ENCODE results near the gene KRTAP6-2. TPM values are rescaled to one million over a fixed set of nuclear protein-coding genes. Genes with fewer than 3 reads are reported as not detected.

KRTAP6-2 gene
- total and polyA plus RNA-seq, 2 of the 8 experiments (the other 6 are each of a cell fraction or from before 2014, with no cell fraction given), result not detected

DNA sequence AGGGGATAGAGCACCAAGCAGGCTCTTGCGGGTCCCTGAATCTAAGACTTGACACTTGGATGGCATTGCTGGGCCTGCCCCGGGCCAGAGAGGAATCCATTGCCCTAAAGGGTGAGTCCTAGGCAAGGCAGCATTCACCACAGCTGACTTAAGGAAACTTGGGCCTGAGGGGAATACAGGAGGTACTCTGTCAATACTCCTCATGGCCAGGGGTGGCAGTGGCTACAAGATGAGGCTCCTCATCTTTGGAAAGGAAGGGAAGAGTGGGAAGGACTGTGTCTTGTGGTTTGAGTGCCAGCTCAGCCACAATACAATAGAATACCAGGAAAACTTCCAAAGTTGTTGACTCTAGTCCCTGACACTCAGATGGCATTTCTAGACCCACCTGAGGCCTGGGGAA lies 7.3 kb upstream of the KRTAP6-2 start:
- Histone ChIP-seq H3K79me1 (ENCODE audit: low read depth, low read length) (no peaks in the 10 kb centered on the region), H3K4me3 (ENCODE audit: extremely low read depth in 1 of 4, insufficient read depth in 2 of 4, low read depth in 3 of 4, low read length in 4 of 4) (no peak overlapping the region), H3K9me3 (ENCODE audit: insufficient read depth in 2 of 2, low read depth in 1 of 2, low read length in 1 of 2) (no peaks in the 10 kb centered on the region), H3K18ac (ENCODE audit: extremely low read depth, low read length) (no peak overlapping the region), H4K91ac (replicated peaks; ENCODE audit: insufficient read length, low read length) (no peak overlapping the region), H3K4ac (replicated peaks; ENCODE audit: insufficient read length, low read depth, low read length) (no peak overlapping the region), H3K23ac (ENCODE audit: insufficient read length) (no peak overlapping the region), H3K27me3 (replicated peaks in 1 of 4; ENCODE audit: control insufficient read depth in 3 of 4, extremely low read depth in 1 of 4, insufficient read depth in 3 of 4, low read length in 3 of 4) (no peaks in the 10 kb centered on the region), H2AFZ (ENCODE audit: low read length) (0 out of 2 replicates have a peak overlapping the region, but pooled peaks have one; percentile 51), H3K79me2 (ENCODE audit: control insufficient read depth in 1 of 2, insufficient read depth in 2 of 2, low read length in 2 of 2) (no peaks in the 10 kb centered on the region), H2BK120ac (replicated peaks; ENCODE audit: low read depth, low read length) (no peak overlapping the region), H2BK20ac (ENCODE audit: low read length) (no peak overlapping the region), H2BK15ac (ENCODE audit: low read length) (no peak overlapping the region), H4K5ac (ENCODE audit: insufficient read length, low read depth, low read length) (no peak overlapping the region), H2BK12ac (ENCODE audit: low read depth, low read length) (no peak overlapping the region), H3K23me2 (ENCODE audit: low read depth, low read length) (no peaks in the 10 kb centered on the region; the same call in 1 of the 2 replicates), H3K36me3 (ENCODE audit: control insufficient read depth in 2 of 4, insufficient read depth in 4 of 4, low read length in 3 of 4) (no peaks in the 10 kb centered on the region), H4K8ac (ENCODE audit: extremely low read depth, insufficient read depth, low read length) (no peak overlapping the region), H3K4me2 (ENCODE audit: insufficient read depth in 1 of 2, low read depth in 2 of 2, low read length in 2 of 2) (no peak overlapping the region), H3K9ac (replicated peaks in 1 of 4; ENCODE audit: extremely low read depth in 1 of 4, low read depth in 3 of 4, low read length in 3 of 4) (no peak overlapping the region), H2AK5ac (ENCODE audit: low read depth, low read length) (no peak overlapping the region), H3K56ac (replicated peaks; ENCODE audit: insufficient read length, low read depth, low read length) (no peak overlapping the region), H3K14ac (ENCODE audit: insufficient read length) (no peak overlapping the region), H3K4me1 (replicated peaks in 1 of 4; ENCODE audit: control insufficient read depth in 3 of 4, insufficient read depth in 4 of 4, low read length in 3 of 4) (no peaks in the 10 kb centered on the region), H4K20me1 (replicated peaks in 1 of 2; ENCODE audit: control insufficient read depth in 1 of 2, insufficient read depth in 2 of 2, low read length in 2 of 2) (no peaks in the 10 kb centered on the region), H2BK5ac (ENCODE audit: low read depth, low read length) (no peak overlapping the region), H3K27ac (ENCODE audit: low read depth, low read length) (no peak overlapping the region)
- 93% methylated on average over 2 of the region's 2 CpGs; no CpG with 5 or more reads in 1 of the 2 experiments for WGBS, 2 experiments (ENCODE audit: extremely low coverage in 1 of 2, insufficient coverage in 1 of 2, insufficient read length in 1 of 2, insufficient replicate concordance in 2 of 2, low coverage in 1 of 2, low lambda C conversion rate in 2 of 2, missing lambda C conversion rate in 1 of 2)
- FAIRE-seq (peak; percentile 58), DNase-seq (ENCODE audit: low read depth in 1 of 2, low spot score in 2 of 2) (no peak)
- ChIA-PET CTCF (ENCODE audit: partially characterized antibody) (interaction anchor here (0.6 to 1.9 kb wide), 3 partner anchors 10 to 158 kb away, joined by 3 to 5 read pairs (median 4); partner anchors contain the start of gene KRTAP20-1), POLR2A (ENCODE audit: partially characterized antibody) (interaction anchor here (0.7 kb wide), 1 partner anchor 1043 kb away, joined by 3 read pairs; no protein-coding TSS in a partner anchor)
- no peak for TF ChIP-seq SP2 (IDR thresholded peaks at IDR 0.05; ENCODE audit: low read length)
- TF ChIP-seq RAD21 (IDR thresholded peaks at IDR 0.05 in 1 of 2, conservative IDR thresholded peaks at IDR 0.05 in 1 of 2; ENCODE audit: low read depth in 2 of 2, low read length in 2 of 2), result peak; percentile 14 to 21; a peak in 3 of 4 replicates
- no peak for TF ChIP-seq EP300 (IDR thresholded peaks at IDR 0.05; ENCODE audit: borderline replicate concordance in 1 of 2, low read depth in 2 of 2, low read length in 2 of 2)
- TF ChIP-seq HDAC2 (IDR thresholded peaks at IDR 0.05; ENCODE audit: borderline replicate concordance in 1 of 2, low read depth in 2 of 2, low read length in 2 of 2), result no peak
- no peak for TF ChIP-seq MAX (IDR thresholded peaks at IDR 0.05)
- TF ChIP-seq TBP (IDR thresholded peaks at IDR 0.05; ENCODE audit: low read depth, low read length), result no peak
- no peak for TF ChIP-seq YY1 (IDR thresholded peaks at IDR 0.05; ENCODE audit: low read depth, low read length)
- no peak for TF ChIP-seq POU5F1 (IDR thresholded peaks at IDR 0.05; ENCODE audit: low read depth, low read length)
- TF ChIP-seq TCF12 (IDR thresholded peaks at IDR 0.05; ENCODE audit: low read depth, low read length), result no peak
- TF ChIP-seq SUZ12 (IDR thresholded peaks at IDR 0.05; ENCODE audit: low read length), result no peak
- no peak for TF ChIP-seq ATF2 (IDR thresholded peaks at IDR 0.05; ENCODE audit: low read length)
